GM23248 (cell line): Measurements from ENCODE around the gene TARS3. TPM values are rescaled to one million over a fixed set of nuclear protein-coding genes. Genes with fewer than 3 reads are reported as not detected.

Experiments
- DNase-seq: peaks from one replicate; pipeline ENCODE4 v3.0.0-alpha.2; 2015
- H2AFZ ChIP-seq: fragments of 200-600 bp; sonication (generic); 2 replicates; pipeline ENCODE4 v1.6.1; 2016; ENCODE audit warnings: antibody characterized with exemption
- H3F3A ChIP-seq: fragments of 200-600 bp; sonication (generic); 2 replicates; pipeline ENCODE4 v1.6.1; 2016; ENCODE audit warnings: mild to moderate bottlenecking, antibody characterized with exemption, mixed run types; ENCODE audit not compliant: insufficient read depth
- H3K27ac ChIP-seq: fragments of 200-600 bp; sonication (generic); 2 replicates; pipeline ENCODE4 v1.5.1; 2016; ENCODE audit warnings: mild to moderate bottlenecking
- H3K27me3 ChIP-seq: fragments of 200-600 bp; sonication (generic); replicated peaks from 2 replicates; pipeline ENCODE4 v1.6.1; 2016; ENCODE audit warnings: mild to moderate bottlenecking; ENCODE audit not compliant: insufficient read depth
- H3K36me3 ChIP-seq: fragments of 200-600 bp; sonication (generic); 2 replicates; pipeline ENCODE4 v1.6.1; 2016; ENCODE audit warnings: low read depth, mild to moderate bottlenecking
- H3K4me1 ChIP-seq: fragments of 200-600 bp; sonication (generic); 2 replicates; pipeline ENCODE4 v1.6.1; 2016; ENCODE audit warnings: mild to moderate bottlenecking; ENCODE audit not compliant: insufficient read depth
- H3K4me2 ChIP-seq: fragments of 200-600 bp; sonication (generic); one replicate; pipeline ENCODE4 v1.6.1; 2016; ENCODE audit warnings: mild to moderate bottlenecking; ENCODE audit not compliant: unreplicated experiment
- H3K4me3 ChIP-seq: fragments of 200-600 bp; sonication (generic); 2 replicates; pipeline ENCODE4 v1.5.1; 2016; ENCODE audit warnings: mild to moderate bottlenecking
- H3K79me2 ChIP-seq: fragments of 200-600 bp; sonication (generic); 2 replicates; pipeline ENCODE4 v1.6.1; 2016; ENCODE audit warnings: mild to moderate bottlenecking; ENCODE audit not compliant: insufficient read depth
- H3K9ac ChIP-seq: fragments of 200-600 bp; sonication (generic); 2 replicates; pipeline ENCODE4 v1.6.1; 2016; ENCODE audit warnings: mild to moderate bottlenecking
- H3K9me2 ChIP-seq: fragments of 200-600 bp; sonication (generic); 2 replicates; pipeline ENCODE4 v1.6.1; 2016; ENCODE audit warnings: mixed run types, mild to moderate bottlenecking, moderate library complexity; ENCODE audit not compliant: insufficient read depth
- H3K9me3 ChIP-seq: fragments of 200-600 bp; sonication (generic); one replicate; pipeline ENCODE4 v1.6.1; 2017; ENCODE audit warnings: low read depth
- H4K20me1 ChIP-seq: fragments of 200-600 bp; sonication (generic); 2 replicates; pipeline ENCODE4 v1.6.0; 2016; ENCODE audit not compliant: insufficient read depth
- EZH2 ChIP-seq: fragments of 200-600 bp; sonication (generic); IDR thresholded peaks from 2 replicates; pipeline ENCODE4 v1.6.1; 2018; ENCODE audit warnings: antibody characterized with exemption, mild to moderate bottlenecking; ENCODE audit not compliant: insufficient read depth, poor library complexity, severe bottlenecking
- EZH2phosphoT487 ChIP-seq: fragments of 200-600 bp; sonication (generic); IDR thresholded peaks from 2 replicates; pipeline ENCODE4 v1.6.1; 2018; ENCODE audit warnings: antibody characterized with exemption, moderate library complexity, mild to moderate bottlenecking, low read depth; ENCODE audit not compliant: insufficient read depth
- WGBS, 2 experiments: methylation state at CpG; one replicate each; pipeline ENCODE4 v1.1.6; 2015 to 2017; ENCODE audit warnings: low lambda C conversion rate in 2 of 2, low coverage in 1 of 2; ENCODE audit errors: missing lambda C conversion rate in 2 of 2; 5-methylcytosine and 5-hydroxymethylcytosine counted together
- in situ Hi-C: fragments of 300-500 bp; cut with MboI; formaldehyde crosslinking; loops from 2 replicates; pipeline ENCODE4 v1.15.0; 2020
- polyA plus RNA-seq: library from polyadenylated mRNA; unstranded; fragments of >200 nt; fragmentation: Nextera tagmentation; extraction: Ambion mirVana; gene quantifications from 2 replicates; pipeline ENCODE4 v1.2.1, GENCODE V29; 2016
- total RNA-seq: library from RNA; depleted of rRNA; stranded (reverse); fragments of >200 nt; shearing (Covaris generic); gene quantifications from 2 replicates; pipeline ENCODE4 v1.2.3, GENCODE V29; 2014

TARS3 gene
- total and polyA plus RNA-seq, 2 experiments from 2014 or later: 7.9 to 8.1 TPM

DNA sequence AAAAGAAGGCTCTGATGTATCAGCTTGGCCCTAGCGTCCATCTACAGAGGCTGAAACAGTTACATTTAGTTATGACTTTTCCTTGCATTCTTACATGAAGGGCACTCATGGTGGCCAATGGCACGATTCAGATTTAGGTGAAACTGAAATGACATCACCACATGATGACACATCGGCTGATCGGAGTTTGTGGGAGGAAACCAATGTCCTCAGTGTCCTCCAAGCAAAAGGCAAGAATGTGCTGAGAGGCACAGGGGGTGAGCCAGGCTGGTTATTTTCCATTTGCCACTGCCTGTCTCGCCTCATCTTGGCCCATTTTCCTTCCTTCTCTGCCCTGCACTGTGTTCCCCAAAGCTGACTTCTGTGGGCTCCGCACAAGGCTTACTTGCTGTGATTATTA lies 34.4 kb downstream of the TARS3 start:
- in situ Hi-C loops: no loop called here
- no peaks in the 10 kb centered on the region for H4K20me1 ChIP-seq
- H3K4me1 ChIP-seq: peaks cover 6% of the 10 kb centered on the region
- H3F3A ChIP-seq: peaks cover 11% of the 10 kb centered on the region
- 0 out of 2 replicates have a peak, but pooled peaks cover 5% of the 10 kb centered on the region for H3K36me3 ChIP-seq
- no peak for TF ChIP-seq EZH2phosphoT487
- TF ChIP-seq EZH2: no peak
- DNase-seq: peak; percentile 66
- 65 to 66% methylated on average over 6 of the region's 6 CpGs for WGBS, 2 experiments
- H3K27me3 ChIP-seq: no peaks in the 10 kb centered on the region
- H2AFZ ChIP-seq: no peak overlapping the region
- H3K9ac ChIP-seq: no peak overlapping the region
- H3K27ac ChIP-seq: no peak overlapping the region
- no peaks in the 10 kb centered on the region for H3K9me3 ChIP-seq
- H3K79me2 ChIP-seq: no peaks in the 10 kb centered on the region
- peak overlapping the region; percentile 16 for H3K4me2 ChIP-seq
- H3K4me3 ChIP-seq: no peak overlapping the region
- 0 out of 2 replicates have a peak, but pooled peaks cover 8% of the 10 kb centered on the region for H3K9me2 ChIP-seq

DNA sequence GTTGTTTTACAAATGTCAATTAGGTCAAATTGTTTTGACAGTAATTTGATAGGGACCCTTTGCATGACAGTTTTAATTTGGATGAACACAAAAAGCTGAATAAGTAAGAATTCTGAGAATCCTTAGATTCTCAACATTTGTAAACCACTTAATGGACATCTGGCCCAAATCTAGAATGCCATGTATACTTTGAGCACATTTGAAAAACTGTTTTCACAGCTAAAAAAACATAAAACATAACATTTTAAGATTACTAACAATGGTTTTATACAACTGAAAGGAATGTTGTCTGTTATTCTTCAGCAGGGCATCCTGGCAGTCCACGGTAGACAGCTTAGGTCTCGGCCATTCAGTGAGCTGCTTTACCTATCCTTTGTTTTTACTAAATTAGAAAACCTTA lies 37.6 kb downstream of the TARS3 start:
- no peaks in the 10 kb centered on the region for H3K9me3 ChIP-seq
- H3K4me2 ChIP-seq: no peak overlapping the region
- no peak for DNase-seq
- peaks cover 18% of the 10 kb centered on the region for H3K4me1 ChIP-seq
- H3K36me3 ChIP-seq: 0 out of 2 replicates have a peak, but pooled peaks cover 11% of the 10 kb centered on the region
- no peak for TF ChIP-seq EZH2phosphoT487
- no peak for TF ChIP-seq EZH2
- H3K9ac ChIP-seq: no peak overlapping the region
- 97 to 98% methylated on average over 2 of the region's 2 CpGs for WGBS, 2 experiments
- H3K27me3 ChIP-seq: no peaks in the 10 kb centered on the region
- peaks cover 16% of the 10 kb centered on the region for H3F3A ChIP-seq
- in situ Hi-C loops: no loop called here
- H3K79me2 ChIP-seq: no peaks in the 10 kb centered on the region
- 0 out of 2 replicates have a peak, but pooled peaks cover 8% of the 10 kb centered on the region for H3K9me2 ChIP-seq
- no peak overlapping the region for H3K4me3 ChIP-seq
- no peaks in the 10 kb centered on the region for H4K20me1 ChIP-seq
- no peak overlapping the region for H3K27ac ChIP-seq
- no peak overlapping the region for H2AFZ ChIP-seq

DNA sequence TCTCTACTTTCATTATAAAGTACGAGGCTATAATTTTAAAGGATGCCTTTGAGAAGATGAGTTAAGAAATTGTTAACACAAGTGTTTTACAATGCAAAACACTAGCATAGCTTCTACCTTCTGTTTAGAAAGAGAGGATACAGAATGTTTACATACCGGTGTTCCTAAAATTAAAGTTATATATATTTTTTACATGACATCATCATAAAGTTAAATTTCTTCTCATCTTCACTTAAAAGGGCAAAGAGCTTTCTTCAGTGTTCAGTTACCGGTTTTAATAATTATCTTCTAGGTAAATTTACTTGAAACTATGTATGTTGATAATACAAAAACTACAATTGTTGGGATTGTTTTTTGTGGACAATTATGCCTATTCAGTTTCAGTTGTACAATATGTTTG lies 39.4 kb downstream of the TARS3 start:
- DNase-seq: no peak
- no peak overlapping the region for H3K4me3 ChIP-seq
- TF ChIP-seq EZH2 (no peak), EZH2phosphoT487 (no peak)
- no peaks in the 10 kb centered on the region for H3K27me3 ChIP-seq
- H3K79me2 ChIP-seq: no peaks in the 10 kb centered on the region
- peaks cover 16% of the 10 kb centered on the region for H3F3A ChIP-seq
- no peak overlapping the region for H3K9ac ChIP-seq
- peak overlapping the region; percentile 49 for H3K27ac ChIP-seq
- WGBS, 2 experiments: 98 to 100% methylated on average over 3 of the region's 3 CpGs
- in situ Hi-C loops: no loop called here
- no peaks in the 10 kb centered on the region for H4K20me1 ChIP-seq
- no peaks in the 10 kb centered on the region for H3K9me3 ChIP-seq
- H3K4me2 ChIP-seq: no peak overlapping the region
- peaks cover 18% of the 10 kb centered on the region for H3K4me1 ChIP-seq
- H2AFZ ChIP-seq: no peak overlapping the region
- H3K9me2 ChIP-seq: 0 out of 2 replicates have a peak, but pooled peaks cover 8% of the 10 kb centered on the region
- 0 out of 2 replicates have a peak, but pooled peaks cover 16% of the 10 kb centered on the region for H3K36me3 ChIP-seq

DNA sequence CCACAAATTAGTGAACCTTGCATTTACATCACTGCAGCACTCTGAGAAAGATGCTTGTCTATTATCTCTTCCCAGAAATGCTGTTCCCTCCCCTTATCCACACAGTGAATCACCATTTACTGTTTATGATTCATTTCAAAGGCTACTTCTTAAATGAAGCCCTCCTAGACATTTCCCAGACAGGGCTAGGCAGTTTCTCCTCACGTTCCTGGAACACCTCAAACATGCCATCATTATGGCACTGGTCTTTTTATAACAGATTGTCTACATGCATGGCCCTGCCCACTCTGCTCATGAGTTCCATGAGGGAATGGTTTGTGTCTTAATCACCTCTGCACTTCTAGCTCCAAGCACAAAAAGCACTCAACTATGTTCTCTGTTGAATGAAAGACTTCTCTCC lies 39.9 kb downstream of the TARS3 start:
- in situ Hi-C loops: no loop called here
- H3F3A ChIP-seq: peaks cover 16% of the 10 kb centered on the region
- H3K27me3 ChIP-seq: no peaks in the 10 kb centered on the region
- H3K79me2 ChIP-seq: no peaks in the 10 kb centered on the region
- H3K27ac ChIP-seq: peak overlapping the region; percentile 49
- 0 out of 2 replicates have a peak, but pooled peaks cover 4% of the 10 kb centered on the region for H3K9me2 ChIP-seq
- no peak overlapping the region for H3K4me2 ChIP-seq
- peaks cover 18% of the 10 kb centered on the region for H3K4me1 ChIP-seq
- H3K9me3 ChIP-seq: no peaks in the 10 kb centered on the region
- no peaks in the 10 kb centered on the region for H4K20me1 ChIP-seq
- no peak overlapping the region for H3K9ac ChIP-seq
- H2AFZ ChIP-seq: no peak overlapping the region
- DNase-seq: peak; percentile 91
- 3 to 7% methylated on average over 1 of the region's 1 CpG for WGBS, 2 experiments
- TF ChIP-seq EZH2: no peak
- no peak for TF ChIP-seq EZH2phosphoT487
- no peak overlapping the region for H3K4me3 ChIP-seq
- 0 out of 2 replicates have a peak, but pooled peaks cover 16% of the 10 kb centered on the region for H3K36me3 ChIP-seq

DNA sequence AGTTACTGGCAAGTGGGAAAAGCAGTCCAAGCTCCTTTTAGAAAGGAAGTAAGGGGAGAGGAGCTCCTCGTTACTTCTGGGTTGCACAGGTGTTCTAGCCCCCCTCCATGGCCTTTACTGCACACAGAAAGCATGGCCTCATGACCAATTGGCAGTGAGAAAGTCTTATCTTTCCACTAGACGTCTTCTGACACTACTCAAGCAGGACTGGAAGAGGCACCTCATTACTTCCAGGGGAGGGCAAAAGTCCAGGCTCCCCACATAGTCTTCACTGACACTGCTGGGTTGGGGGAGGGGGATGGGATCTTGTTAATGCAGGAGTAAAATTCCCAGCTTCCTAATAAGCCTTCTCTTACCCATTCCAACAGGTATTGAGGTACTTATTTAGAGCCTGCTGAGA lies 44.5 kb downstream of the TARS3 start:
- H3K9me2 ChIP-seq: no peaks in the 10 kb centered on the region
- H3K27ac ChIP-seq: no peak overlapping the region
- H3K79me2 ChIP-seq: no peaks in the 10 kb centered on the region
- 86 to 94% methylated on average over 2 of the region's 2 CpGs for WGBS, 2 experiments
- no peaks in the 10 kb centered on the region for H4K20me1 ChIP-seq
- no peak overlapping the region for H3K9ac ChIP-seq
- H3K4me3 ChIP-seq: no peak overlapping the region
- no peak overlapping the region for H3K4me2 ChIP-seq
- in situ Hi-C loops: no loop called here
- 0 out of 2 replicates have a peak, but pooled peaks cover 17% of the 10 kb centered on the region for H3K36me3 ChIP-seq
- no peaks in the 10 kb centered on the region for H3K27me3 ChIP-seq
- peaks cover 36% of the 10 kb centered on the region for H3K4me1 ChIP-seq
- no peak for TF ChIP-seq EZH2
- no peak for TF ChIP-seq EZH2phosphoT487
- no peaks in the 10 kb centered on the region for H3K9me3 ChIP-seq
- DNase-seq: no peak
- H3F3A ChIP-seq: peaks cover 37% of the 10 kb centered on the region
- H2AFZ ChIP-seq: no peak overlapping the region
